Measurements from ENCODE around the gene SH2D3C.

Gene SH2D3C

GRCh38 chr9:127710204-127710783, 68.2 kb downstream of the SH2D3C start:
- no peaks in the 10 kb centered on the region for H3K27me3 ChIP-seq (ENCODE audit: insufficient read depth, low read length, poor library complexity)
- no peaks in the 10 kb centered on the region for H3K79me1 ChIP-seq (ENCODE audit: low read length)
- H2BK15ac ChIP-seq (replicated peaks; ENCODE audit: low read depth), result no peak overlapping the region
- no peak overlapping the region for H3K9ac ChIP-seq (ENCODE audit: low read length)
- H4K8ac ChIP-seq (ENCODE audit: low read depth, low read length), result no peak overlapping the region
- H3K27ac ChIP-seq (ENCODE audit: low read depth, low read length), result no peak overlapping the region
- no peak for DNase-seq
- no peak overlapping the region for H2BK5ac ChIP-seq (ENCODE audit: low read length)
- H2AK5ac ChIP-seq (ENCODE audit: low read length), result no peak overlapping the region
- no peak overlapping the region for H3K56ac ChIP-seq (ENCODE audit: low read length)
- no peaks in the 10 kb centered on the region for H3K79me2 ChIP-seq (ENCODE audit: control insufficient read depth, insufficient read depth, low read length)
- H3K4me2 ChIP-seq (ENCODE audit: low read length), result no peak overlapping the region
- H2BK120ac ChIP-seq (ENCODE audit: low read depth, low read length), result no peak overlapping the region
- H3K23ac ChIP-seq (ENCODE audit: low read length), result no peak overlapping the region
- WGBS (ENCODE audit: extremely low coverage, insufficient coverage, low lambda C conversion rate), result no CpG with 5 or more reads among the region's 10 CpGs
- no peaks in the 10 kb centered on the region for H3K4me1 ChIP-seq (ENCODE audit: control insufficient read depth, low read depth, low read length)
- H4K5ac ChIP-seq (ENCODE audit: low read length), result no peak overlapping the region
- H3K36me3 ChIP-seq (ENCODE audit: control insufficient read depth, insufficient read depth, low read length), result no peaks in the 10 kb centered on the region
- H3K4me3 ChIP-seq (ENCODE audit: low read length), result no peak overlapping the region
- H3K18ac ChIP-seq (ENCODE audit: low read length), result no peak overlapping the region
- no peak overlapping the region for H3K4ac ChIP-seq (ENCODE audit: low read depth, low read length)

GRCh38 chr9:127708952-127709587, 69.4 kb downstream of the SH2D3C start:
- no peak for DNase-seq
- no peak overlapping the region for H2BK5ac ChIP-seq (ENCODE audit: low read length)
- H3K79me1 ChIP-seq (ENCODE audit: low read length), result no peaks in the 10 kb centered on the region
- no peak overlapping the region for H3K18ac ChIP-seq (ENCODE audit: low read length)
- H2BK120ac ChIP-seq (ENCODE audit: low read depth, low read length), result no peak overlapping the region
- H3K27ac ChIP-seq (ENCODE audit: low read depth, low read length), result no peak overlapping the region
- H4K5ac ChIP-seq (ENCODE audit: low read length), result no peak overlapping the region
- no peak overlapping the region for H3K4ac ChIP-seq (ENCODE audit: low read depth, low read length)
- no peak overlapping the region for H2BK15ac ChIP-seq (replicated peaks; ENCODE audit: low read depth)
- H4K8ac ChIP-seq (ENCODE audit: low read depth, low read length), result no peak overlapping the region
- no peaks in the 10 kb centered on the region for H3K27me3 ChIP-seq (ENCODE audit: insufficient read depth, low read length, poor library complexity)
- no peak overlapping the region for H3K4me2 ChIP-seq (ENCODE audit: low read length)
- no peaks in the 10 kb centered on the region for H3K36me3 ChIP-seq (ENCODE audit: control insufficient read depth, insufficient read depth, low read length)
- H3K4me3 ChIP-seq (ENCODE audit: low read length), result no peak overlapping the region
- no peaks in the 10 kb centered on the region for H3K79me2 ChIP-seq (ENCODE audit: control insufficient read depth, insufficient read depth, low read length)
- H3K56ac ChIP-seq (ENCODE audit: low read length), result no peak overlapping the region
- WGBS (ENCODE audit: extremely low coverage, insufficient coverage, low lambda C conversion rate), result no CpG with 5 or more reads among the region's 8 CpGs
- H2AK5ac ChIP-seq (ENCODE audit: low read length), result no peak overlapping the region
- no peak overlapping the region for H3K9ac ChIP-seq (ENCODE audit: low read length)
- no peaks in the 10 kb centered on the region for H3K4me1 ChIP-seq (ENCODE audit: control insufficient read depth, low read depth, low read length)
- no peak overlapping the region for H3K23ac ChIP-seq (ENCODE audit: low read length)

DNA sequence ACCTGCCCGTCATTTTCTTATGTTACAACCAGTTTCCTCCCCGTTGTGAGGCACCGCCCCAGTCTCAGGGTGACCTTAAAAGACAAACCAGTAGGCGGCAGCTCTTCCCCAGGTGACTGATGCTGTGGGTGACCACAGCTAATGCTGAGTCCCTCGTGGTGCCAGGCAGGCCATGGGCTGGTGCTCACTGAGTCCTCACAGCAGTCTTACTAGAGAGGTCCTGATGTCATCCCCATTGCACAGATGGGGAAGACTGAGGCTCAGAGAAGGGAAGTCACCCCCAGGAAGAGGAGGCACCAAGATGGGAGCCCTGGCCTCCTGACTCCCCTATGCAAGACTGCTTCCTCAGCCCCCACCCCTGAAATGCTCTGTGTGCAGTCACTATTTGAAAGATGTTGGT, 70.7 kb downstream of the SH2D3C start:
- Histone ChIP-seq H4K8ac (ENCODE audit: low read depth, low read length) (no peak overlapping the region), H3K56ac (ENCODE audit: low read length) (no peak overlapping the region), H3K4me3 (ENCODE audit: low read length) (no peak overlapping the region), H3K79me2 (ENCODE audit: control insufficient read depth, insufficient read depth, low read length) (no peaks in the 10 kb centered on the region), H2BK120ac (ENCODE audit: low read depth, low read length) (no peak overlapping the region), H2BK5ac (ENCODE audit: low read length) (no peak overlapping the region), H3K9ac (ENCODE audit: low read length) (no peak overlapping the region), H3K4ac (ENCODE audit: low read depth, low read length) (no peak overlapping the region), H2AK5ac (ENCODE audit: low read length) (no peak overlapping the region), H3K27me3 (ENCODE audit: insufficient read depth, low read length, poor library complexity) (no peaks in the 10 kb centered on the region), H3K27ac (ENCODE audit: low read depth, low read length) (no peak overlapping the region), H2BK15ac (replicated peaks; ENCODE audit: low read depth) (no peak overlapping the region), H3K18ac (ENCODE audit: low read length) (no peak overlapping the region), H3K23ac (ENCODE audit: low read length) (no peak overlapping the region), H3K4me1 (ENCODE audit: control insufficient read depth, low read depth, low read length) (no peaks in the 10 kb centered on the region), H3K36me3 (ENCODE audit: control insufficient read depth, insufficient read depth, low read length) (no peaks in the 10 kb centered on the region), H3K4me2 (ENCODE audit: low read length) (no peak overlapping the region), H3K79me1 (ENCODE audit: low read length) (no peaks in the 10 kb centered on the region), H4K5ac (ENCODE audit: low read length) (no peak overlapping the region)
- peak; percentile 58 for DNase-seq
- no CpG with 5 or more reads among the region's 5 CpGs for WGBS (ENCODE audit: extremely low coverage, insufficient coverage, low lambda C conversion rate)

GRCh38 chr9:127706836-127707241, 71.6 kb downstream of the SH2D3C start, which contains the start of gene CFAP157:
Gene CFAP157, plus strand, starts transcription at chr9:127706988. Its CDS starts 44 bp downstream, at chr9:127707032.
- Histone ChIP-seq H3K4ac (ENCODE audit: low read depth, low read length) (no peak within 1 kb of the TSS), H3K79me1 (ENCODE audit: low read length) (no peaks in the 10 kb centered on the region), H2BK15ac (replicated peaks; ENCODE audit: low read depth) (no peak within 1 kb of the TSS), H3K23ac (ENCODE audit: low read length) (no peak within 1 kb of the TSS), H3K79me2 (ENCODE audit: control insufficient read depth, insufficient read depth, low read length) (no peaks in the 10 kb centered on the region), H2BK5ac (ENCODE audit: low read length) (no peak within 1 kb of the TSS), H3K4me1 (ENCODE audit: control insufficient read depth, low read depth, low read length) (no peaks in the 10 kb centered on the region), H3K18ac (ENCODE audit: low read length) (no peak within 1 kb of the TSS), H3K36me3 (ENCODE audit: control insufficient read depth, insufficient read depth, low read length) (no peaks in the 10 kb centered on the region), H3K27ac (ENCODE audit: low read depth, low read length) (no peak within 1 kb of the TSS), H4K5ac (ENCODE audit: low read length) (no peak within 1 kb of the TSS), H2AK5ac (ENCODE audit: low read length) (no peak within 1 kb of the TSS), H4K8ac (ENCODE audit: low read depth, low read length) (no peak within 1 kb of the TSS), H2BK120ac (ENCODE audit: low read depth, low read length) (no peak within 1 kb of the TSS), H3K27me3 (ENCODE audit: insufficient read depth, low read length, poor library complexity) (no peaks in the 10 kb centered on the region), H3K4me2 (ENCODE audit: low read length) (no peak within 1 kb of the TSS), H3K9ac (ENCODE audit: low read length) (no peak within 1 kb of the TSS), H3K4me3 (ENCODE audit: low read length) (no peak within 1 kb of the TSS), H3K56ac (ENCODE audit: low read length) (no peak within 1 kb of the TSS)
- peak; percentile 77 for DNase-seq
- no CpG with 5 or more reads among the region's 11 CpGs for WGBS (ENCODE audit: extremely low coverage, insufficient coverage, low lambda C conversion rate)

- H3K4me1 ChIP-seq (ENCODE audit: control insufficient read depth, low read depth, low read length), result no peaks in the 10 kb centered on the region
- H3K56ac ChIP-seq (ENCODE audit: low read length), result no peak overlapping the region
- H3K79me1 ChIP-seq (ENCODE audit: low read length), result no peaks in the 10 kb centered on the region
- no peak overlapping the region for H4K5ac ChIP-seq (ENCODE audit: low read length)
- no peaks in the 10 kb centered on the region for H3K79me2 ChIP-seq (ENCODE audit: control insufficient read depth, insufficient read depth, low read length)
- H2BK120ac ChIP-seq (ENCODE audit: low read depth, low read length), result no peak overlapping the region
- H3K27me3 ChIP-seq (ENCODE audit: insufficient read depth, low read length, poor library complexity), result no peaks in the 10 kb centered on the region
- H3K4me2 ChIP-seq (ENCODE audit: low read length), result no peak overlapping the region
- no peak overlapping the region for H2BK5ac ChIP-seq (ENCODE audit: low read length)
- no peak overlapping the region for H3K4ac ChIP-seq (ENCODE audit: low read depth, low read length)
- no peak overlapping the region for H3K4me3 ChIP-seq (ENCODE audit: low read length)
- H3K18ac ChIP-seq (ENCODE audit: low read length), result no peak overlapping the region
- WGBS (ENCODE audit: extremely low coverage, insufficient coverage, low lambda C conversion rate), result no CpG with 5 or more reads among the region's 12 CpGs
- H3K27ac ChIP-seq (ENCODE audit: low read depth, low read length), result no peak overlapping the region
- H3K36me3 ChIP-seq (ENCODE audit: control insufficient read depth, insufficient read depth, low read length), result no peaks in the 10 kb centered on the region
- no peak overlapping the region for H2AK5ac ChIP-seq (ENCODE audit: low read length)
- no peak overlapping the region for H3K9ac ChIP-seq (ENCODE audit: low read length)
- DNase-seq, result no peak
- no peak overlapping the region for H2BK15ac ChIP-seq (replicated peaks; ENCODE audit: low read depth)
- H3K23ac ChIP-seq (ENCODE audit: low read length), result no peak overlapping the region
- no peak overlapping the region for H4K8ac ChIP-seq (ENCODE audit: low read depth, low read length)
Observed at GRCh38 chr9:127705577-127706379, 72.7 kb downstream of the SH2D3C start.

All from mesendoderm (in vitro differentiated cells).